CD4-positive, alpha-beta T cell treated with Interleukin-15 for 1 hour (primary cell): Measurements from ENCODE around the gene MRPL46.

Experiments used
- DNase-seq: peaks from one replicate; pipeline ENCODE4 v3.0.0-alpha.2; 2020

The MRPL46 gene

GRCh38 chr15:88467073-88467934 is at the start of gene MRPL46, which contains the start of gene MRPS11:
Gene MRPL46 (minus strand): TSS chr15:88467388. CDS start chr15:88467377, 11 bp downstream.
Gene MRPS11 (plus strand): TSS chr15:88467708. CDS start chr15:88467718, 10 bp downstream.
- peak; percentile 86 for DNase-seq

- no peak for DNase-seq
These were observed 46.0 kb upstream of the MRPL46 start for GRCh38 chr15:88513195-88513594.

GRCh38 chr15:88512601-88513000 is 45.4 kb upstream of the MRPL46 start:
- DNase-seq, result no peak

- DNase-seq, result no peak
These were observed 44.9 kb upstream of the MRPL46 start for GRCh38 chr15:88512078-88512477.

GRCh38 chr15:88511161-88511560 is 44.0 kb upstream of the MRPL46 start:
- no peak for DNase-seq

GRCh38 chr15:88509964-88510363 is 42.8 kb upstream of the MRPL46 start:
- no peak for DNase-seq

GRCh38 chr15:88509321-88509720 is 42.1 kb upstream of the MRPL46 start:
- DNase-seq, result no peak

- no peak for DNase-seq
These were observed 39.4 kb upstream of the MRPL46 start for GRCh38 chr15:88506628-88507027.

GRCh38 chr15:88505721-88506120 is 38.5 kb upstream of the MRPL46 start:
- no peak for DNase-seq

GRCh38 chr15:88504445-88504844 is 37.3 kb upstream of the MRPL46 start:
- DNase-seq, result no peak

- no peak for DNase-seq
These were observed 31.8 kb upstream of the MRPL46 start for GRCh38 chr15:88498996-88499395.

GRCh38 chr15:88497109-88497765 is 30.0 kb upstream of the MRPL46 start:
- DNase-seq, result no peak

- DNase-seq, result no peak
These were observed 26.7 kb upstream of the MRPL46 start for GRCh38 chr15:88493844-88494243.

GRCh38 chr15:88491158-88491557 is 24.0 kb upstream of the MRPL46 start:
- no peak for DNase-seq

- no peak for DNase-seq
These were observed 22.8 kb upstream of the MRPL46 start for GRCh38 chr15:88490036-88490435.

GRCh38 chr15:88489321-88489720 is 22.1 kb upstream of the MRPL46 start:
- DNase-seq, result no peak

GRCh38 chr15:88487796-88488523 is 20.8 kb upstream of the MRPL46 start:
- no peak for DNase-seq

GRCh38 chr15:88487178-88487795 is 20.1 kb upstream of the MRPL46 start:
- no peak for DNase-seq

- DNase-seq, result no peak
These were observed 17.6 kb upstream of the MRPL46 start for GRCh38 chr15:88484682-88485331.

- DNase-seq, result no peak
These were observed 15.1 kb upstream of the MRPL46 start for GRCh38 chr15:88482263-88482662.

- no peak for DNase-seq
These were observed 13.8 kb upstream of the MRPL46 start for GRCh38 chr15:88480981-88481380.

GRCh38 chr15:88479169-88479568 is 12.0 kb upstream of the MRPL46 start:
- DNase-seq, result no peak
